Trophoblast cell (in vitro differentiated cells and primary cell): ENCODE results near the gene VTI1B.

Experiments used
- DNase-seq, 2 donors: peaks; one replicate each; pipeline ENCODE4 v3.0.0-alpha.2; 2016
- H2AFZ ChIP-seq: 2 replicates; pipeline ENCODE4 v1.6.1; 2013; ENCODE audit warnings: low read length, moderate library complexity, mild to moderate bottlenecking; ENCODE audit not compliant: insufficient read depth, poor library complexity
- H2AK5ac ChIP-seq: 2 replicates; pipeline ENCODE4 v1.6.1; 2013; ENCODE audit warnings: mild to moderate bottlenecking, low read length
- H2BK120ac ChIP-seq: 2 replicates; pipeline ENCODE4 v1.6.1; 2013; ENCODE audit warnings: low read length, mild to moderate bottlenecking, moderate library complexity; ENCODE audit not compliant: insufficient read depth, poor library complexity
- H2BK12ac ChIP-seq: 2 replicates; pipeline ENCODE4 v1.6.1; 2013; ENCODE audit warnings: mild to moderate bottlenecking, low read length, moderate library complexity
- H2BK5ac ChIP-seq: 2 replicates; pipeline ENCODE4 v1.6.1; 2013; ENCODE audit warnings: low read length, low read depth, moderate library complexity, mild to moderate bottlenecking; ENCODE audit not compliant: poor library complexity
- H3K14ac ChIP-seq: 2 replicates; pipeline ENCODE4 v1.6.1; 2013; ENCODE audit warnings: mild to moderate bottlenecking, low read length
- H3K18ac ChIP-seq: 2 replicates; pipeline ENCODE4 v1.6.1; 2013; ENCODE audit warnings: mild to moderate bottlenecking, low read length
- H3K23ac ChIP-seq: 2 replicates; pipeline ENCODE4 v1.6.1; 2013; ENCODE audit warnings: low read length
- H3K27ac ChIP-seq: 2 replicates; pipeline ENCODE4 v1.5.1; 2013; ENCODE audit warnings: low read depth, mild to moderate bottlenecking, inconsistent platforms, low read length, moderate library complexity
- H3K27me3 ChIP-seq: 2 replicates; pipeline ENCODE4 v1.6.1; 2013; ENCODE audit warnings: inconsistent platforms, mild to moderate bottlenecking, low read length, moderate library complexity; ENCODE audit not compliant: insufficient read depth
- H3K36me3 ChIP-seq, 2 experiments: 1 replicate in 1 of 2; 2 replicates in 1 of 2; pipeline ENCODE4 v1.6.1; 2013; ENCODE audit warnings: low read length in 2 of 2, mild to moderate bottlenecking in 2 of 2, moderate library complexity in 1 of 2; ENCODE audit not compliant: insufficient read depth in 2 of 2, control insufficient read depth in 1 of 2
- H3K4ac ChIP-seq: 2 replicates; pipeline ENCODE4 v1.6.1; 2013; ENCODE audit warnings: low read depth, mild to moderate bottlenecking, low read length, moderate library complexity
- H3K4me1 ChIP-seq, 2 experiments: 1 replicate in 1 of 2; 2 replicates in 1 of 2; pipeline ENCODE4 v1.6.1; 2013; ENCODE audit warnings: low read length in 2 of 2, mild to moderate bottlenecking in 2 of 2, moderate library complexity in 1 of 2; ENCODE audit not compliant: insufficient read depth in 2 of 2, control insufficient read depth in 1 of 2
- H3K4me2 ChIP-seq: 2 replicates; pipeline ENCODE4 v1.6.1; 2013; ENCODE audit warnings: inconsistent platforms, mild to moderate bottlenecking, low read length, moderate library complexity
- H3K4me3 ChIP-seq: 2 replicates; pipeline ENCODE4 v1.5.1; 2013; ENCODE audit warnings: mild to moderate bottlenecking, low read depth, low read length, inconsistent platforms
- H3K79me1 ChIP-seq: one replicate; pipeline ENCODE4 v1.6.1; 2013; ENCODE audit warnings: low read length
- H3K79me2 ChIP-seq: 2 replicates; pipeline ENCODE4 v1.6.1; 2013; ENCODE audit warnings: low read length, mild to moderate bottlenecking; ENCODE audit not compliant: control insufficient read depth, insufficient read depth, poor library complexity
- H3K9ac ChIP-seq: 2 replicates; pipeline ENCODE4 v1.6.1; 2013; ENCODE audit warnings: mild to moderate bottlenecking, low read length
- H3K9me3 ChIP-seq: 2 replicates; pipeline ENCODE4 v1.6.1; 2013; ENCODE audit warnings: low read depth, mild to moderate bottlenecking, control low read depth, inconsistent platforms, low read length; ENCODE audit not compliant: insufficient read depth
- H4K12ac ChIP-seq: 2 replicates; pipeline ENCODE4 v1.6.1; 2013; ENCODE audit warnings: low read depth, mild to moderate bottlenecking, low read length, moderate library complexity
- H4K8ac ChIP-seq: 2 replicates; pipeline ENCODE4 v1.6.1; 2013; ENCODE audit warnings: low read depth, mild to moderate bottlenecking, low read length, moderate library complexity
- H4K91ac ChIP-seq: one replicate; pipeline ENCODE4 v1.6.1; 2013; ENCODE audit warnings: low read depth, mild to moderate bottlenecking, low read length, moderate library complexity
- WGBS: extraction: QIAGEN DNeasy Blood & Tissue Kit; methylation state at CpG from one replicate; pipeline ENCODE4 v1.1.7; 2013; ENCODE audit warnings: missing lambda C conversion rate; ENCODE audit not compliant: insufficient read length, insufficient coverage; ENCODE audit errors: extremely low coverage; 5-methylcytosine and 5-hydroxymethylcytosine counted together

VTI1B gene

GRCh38 chr14:67695394-67695949, 21.0 kb upstream of the VTI1B start, which contains the start of gene RDH11:
RDH11 (minus strand) TSS chr14:67695764; CDS start chr14:67695703, 61 bp downstream.
- peaks cover 6 to 16% of the 10 kb centered on the region in 2 experiments for H3K36me3 ChIP-seq
- H2AFZ ChIP-seq = peak within 1 kb of the TSS; percentile 65
- peak within 1 kb of the TSS; percentile 61 for H2AK5ac ChIP-seq
- peak within 1 kb of the TSS; percentile 89 for H3K4me3 ChIP-seq
- H4K12ac ChIP-seq = peak within 1 kb of the TSS; percentile 71
- H3K4me1 ChIP-seq = peaks cover 6 to 9% of the 10 kb centered on the region in 2 experiments
- no peak within 1 kb of the TSS for H3K23ac ChIP-seq
- peak within 1 kb of the TSS; percentile 78 for H3K14ac ChIP-seq
- H4K8ac ChIP-seq = peak within 1 kb of the TSS; percentile 84
- no peaks in the 10 kb centered on the region for H3K9me3 ChIP-seq
- peak within 1 kb of the TSS; percentile 90 for H4K91ac ChIP-seq
- peak within 1 kb of the TSS; percentile 85 for H3K4ac ChIP-seq
- peak within 1 kb of the TSS; percentile 96 for H3K9ac ChIP-seq
- H3K18ac ChIP-seq = peak within 1 kb of the TSS; percentile 77
- H2BK120ac ChIP-seq = peak within 1 kb of the TSS; percentile 82
- peak within 1 kb of the TSS; percentile 83 for H3K4me2 ChIP-seq
- peak within 1 kb of the TSS; percentile 88 for H2BK5ac ChIP-seq
- no peak within 1 kb of the TSS for H2BK12ac ChIP-seq
- H3K27me3 ChIP-seq = no peaks in the 10 kb centered on the region
- DNase-seq = peak; percentile 84 to 95
- peak within 1 kb of the TSS; percentile 90 for H3K27ac ChIP-seq
- peaks cover 7% of the 10 kb centered on the region for H3K79me1 ChIP-seq
- no CpG with 5 or more reads among the region's 25 CpGs for WGBS
- H3K79me2 ChIP-seq = peaks cover 5% of the 10 kb centered on the region

- Histone ChIP-seq H3K9me3 (no peaks in the 10 kb centered on the region), H3K23ac (no peak overlapping the region), H3K36me3 (peaks cover 9 to 21% of the 10 kb centered on the region in 2 experiments), H2BK12ac (no peak overlapping the region), H3K4me2 (peak overlapping the region; percentile 83), H4K12ac (peak overlapping the region; percentile 71), H3K9ac (peak overlapping the region; percentile 96), H3K27ac (peak overlapping the region; percentile 90), H2AK5ac (peak overlapping the region; percentile 61), H3K4me1 (peaks cover 6 to 9% of the 10 kb centered on the region in 2 experiments), H2AFZ (peak overlapping the region; percentile 65), H3K14ac (peak overlapping the region; percentile 78), H3K27me3 (no peaks in the 10 kb centered on the region), H3K18ac (peak overlapping the region; percentile 77), H3K4ac (peak overlapping the region; percentile 85), H4K8ac (peak overlapping the region; percentile 84), H2BK5ac (peak overlapping the region; percentile 88), H3K79me2 (peaks cover 5% of the 10 kb centered on the region), H3K79me1 (peaks cover 7% of the 10 kb centered on the region), H4K91ac (peak overlapping the region; percentile 90), H3K4me3 (peak overlapping the region; percentile 89), H2BK120ac (peak overlapping the region; percentile 82)
- DNase-seq = peak; percentile 77 to 81
- WGBS = no CpG with 5 or more reads among the region's 21 CpGs
Observed at GRCh38 chr14:67694791-67695393, 20.5 kb upstream of the VTI1B start.

- Histone ChIP-seq H2AFZ (no peak overlapping the region), H3K18ac (no peak overlapping the region), H3K4me2 (no peak overlapping the region), H3K4me3 (no peak overlapping the region), H3K4me1 (peaks cover 6 to 9% of the 10 kb centered on the region in 2 experiments), H3K4ac (no peak overlapping the region), H2AK5ac (no peak overlapping the region), H4K12ac (no peak overlapping the region), H3K36me3 (peaks cover 29 to 62% of the 10 kb centered on the region in 2 experiments), H4K91ac (no peak overlapping the region), H3K27me3 (no peaks in the 10 kb centered on the region), H3K79me1 (peaks cover 2% of the 10 kb centered on the region), H2BK120ac (no peak overlapping the region), H3K9me3 (no peaks in the 10 kb centered on the region), H3K79me2 (peaks cover 2% of the 10 kb centered on the region), H2BK12ac (no peak overlapping the region), H3K23ac (no peak overlapping the region), H4K8ac (no peak overlapping the region), H3K27ac (no peak overlapping the region), H3K9ac (no peak overlapping the region), H2BK5ac (no peak overlapping the region), H3K14ac (no peak overlapping the region)
- no peak for DNase-seq
- WGBS = no CpG with 5 or more reads among the region's 4 CpGs
Observed at GRCh38 chr14:67690011-67690410, 15.6 kb upstream of the VTI1B start.

- Histone ChIP-seq H3K4me3 (no peak overlapping the region), H2BK5ac (no peak overlapping the region), H3K9ac (no peak overlapping the region), H4K12ac (no peak overlapping the region), H2BK120ac (no peak overlapping the region), H4K91ac (no peak overlapping the region), H3K14ac (no peak overlapping the region), H3K9me3 (no peaks in the 10 kb centered on the region), H3K27ac (no peak overlapping the region), H3K4me1 (peaks cover 0 to 3% of the 10 kb centered on the region in 2 experiments), H3K27me3 (no peaks in the 10 kb centered on the region), H3K36me3 (peaks cover 20 to 45% of the 10 kb centered on the region in 2 experiments), H3K18ac (no peak overlapping the region), H3K4me2 (no peak overlapping the region), H2AFZ (no peak overlapping the region), H3K23ac (no peak overlapping the region), H3K79me1 (no peaks in the 10 kb centered on the region), H2AK5ac (no peak overlapping the region), H2BK12ac (no peak overlapping the region), H3K4ac (no peak overlapping the region), H3K79me2 (no peaks in the 10 kb centered on the region), H4K8ac (no peak overlapping the region)
- no peak for DNase-seq
Observed at GRCh38 chr14:67683842-67684241, 9.4 kb upstream of the VTI1B start.
